Activated T-cell treated with anti-CD3 and anti-CD28 coated beads, Interleukin-2, amount 50 U/mL, for 24 hours (primary cell): ENCODE data around the gene NKX2-4.
A peak's percentile ranks its signal among the peaks of the same experiment; 100 is the strongest.

Experiments used
- DNase-seq: peaks from one replicate; pipeline ENCODE4 v3.0.0-alpha.2; 2020
- H3K27ac Mint-ChIP-seq: 2 replicates; pipeline ENCODE4 v1.8.0; 2020; ENCODE audit warnings: mild to moderate bottlenecking, mixed read lengths
- H3K27me3 Mint-ChIP-seq: 2 replicates; pipeline ENCODE4 v1.8.0; 2020; ENCODE audit warnings: mixed read lengths
- H3K36me3 Mint-ChIP-seq: 2 replicates; pipeline ENCODE4 v1.8.0; 2020; ENCODE audit warnings: low read depth, mixed read lengths
- H3K4me1 Mint-ChIP-seq: 2 replicates; pipeline ENCODE4 v1.8.0; 2020; ENCODE audit warnings: low read depth, mixed read lengths
- H3K4me3 Mint-ChIP-seq: 2 replicates; pipeline ENCODE4 v1.8.0; 2020; ENCODE audit warnings: mild to moderate bottlenecking, moderate library complexity, mixed read lengths
- H3K9me3 Mint-ChIP-seq: 2 replicates; pipeline ENCODE4 v1.8.0; 2020; ENCODE audit warnings: mixed read lengths

Gene NKX2-4

GRCh38 chr20:21358737-21359136 lies 38.6 kb downstream of the NKX2-4 start:
- Mint-ChIP-seq H3K4me1 (peaks cover 13% of the 10 kb centered on the region), H3K27ac (no peak overlapping the region), H3K9me3 (no peaks in the 10 kb centered on the region), H3K27me3 (no peaks in the 10 kb centered on the region), H3K36me3 (peaks cover 93% of the 10 kb centered on the region), H3K4me3 (no peak overlapping the region)
- no peak for DNase-seq

DNA sequence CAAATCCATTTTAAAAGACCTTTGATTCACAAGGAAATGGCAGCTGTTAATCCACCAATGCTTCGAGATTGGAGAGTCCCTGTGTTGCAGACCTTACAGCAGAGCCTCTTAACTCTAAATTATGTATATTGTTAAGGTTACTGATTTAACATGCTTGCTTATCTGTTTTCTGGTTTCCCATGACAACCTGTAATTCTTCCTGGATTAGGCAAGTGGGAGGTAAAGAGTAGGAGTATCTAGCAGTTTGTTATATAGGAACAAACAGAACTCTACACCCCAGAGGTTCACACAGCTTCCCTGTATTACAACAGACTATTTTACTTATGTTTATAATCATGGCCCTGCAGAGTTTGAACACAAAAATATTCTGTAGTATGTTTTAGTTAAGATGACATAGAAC lies 39.5 kb downstream of the NKX2-4 start:
- H3K4me1 Mint-ChIP-seq: peaks cover 13% of the 10 kb centered on the region
- no peak overlapping the region for H3K27ac Mint-ChIP-seq
- H3K36me3 Mint-ChIP-seq: peaks cover 89% of the 10 kb centered on the region
- H3K4me3 Mint-ChIP-seq: no peak overlapping the region
- DNase-seq: no peak
- no peaks in the 10 kb centered on the region for H3K27me3 Mint-ChIP-seq
- H3K9me3 Mint-ChIP-seq: no peaks in the 10 kb centered on the region

DNA sequence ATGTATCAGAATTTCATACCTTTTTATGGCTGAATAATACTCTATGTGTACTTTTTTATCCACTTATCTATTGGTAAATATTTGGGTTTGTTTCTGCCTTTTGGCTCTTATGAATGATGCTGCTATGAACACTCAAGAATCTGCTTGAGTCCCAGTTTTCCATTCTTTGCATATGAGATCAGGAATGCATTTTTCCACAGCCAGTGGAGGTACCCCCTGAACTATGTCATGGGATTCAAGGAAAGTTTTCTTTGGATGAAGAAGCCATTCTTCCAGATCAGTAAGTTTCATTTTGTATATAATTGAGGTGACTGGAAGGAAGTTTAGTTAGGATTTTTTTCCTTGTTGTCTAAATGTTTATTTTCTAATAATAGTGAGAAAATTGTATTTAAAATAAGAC lies 40.9 kb downstream of the NKX2-4 start:
- no peaks in the 10 kb centered on the region for H3K27me3 Mint-ChIP-seq
- peak overlapping the region; percentile 22 for H3K27ac Mint-ChIP-seq
- no peak overlapping the region for H3K4me3 Mint-ChIP-seq
- H3K9me3 Mint-ChIP-seq: no peaks in the 10 kb centered on the region
- no peak for DNase-seq
- H3K4me1 Mint-ChIP-seq: peaks cover 12% of the 10 kb centered on the region
- peaks cover 83% of the 10 kb centered on the region for H3K36me3 Mint-ChIP-seq

GRCh38 chr20:21355981-21356380 lies 41.3 kb downstream of the NKX2-4 start:
- Mint-ChIP-seq H3K9me3 (no peaks in the 10 kb centered on the region), H3K27ac (no peak overlapping the region), H3K4me3 (no peak overlapping the region), H3K36me3 (peaks cover 83% of the 10 kb centered on the region), H3K27me3 (no peaks in the 10 kb centered on the region), H3K4me1 (peaks cover 9% of the 10 kb centered on the region)
- no peak for DNase-seq

DNA sequence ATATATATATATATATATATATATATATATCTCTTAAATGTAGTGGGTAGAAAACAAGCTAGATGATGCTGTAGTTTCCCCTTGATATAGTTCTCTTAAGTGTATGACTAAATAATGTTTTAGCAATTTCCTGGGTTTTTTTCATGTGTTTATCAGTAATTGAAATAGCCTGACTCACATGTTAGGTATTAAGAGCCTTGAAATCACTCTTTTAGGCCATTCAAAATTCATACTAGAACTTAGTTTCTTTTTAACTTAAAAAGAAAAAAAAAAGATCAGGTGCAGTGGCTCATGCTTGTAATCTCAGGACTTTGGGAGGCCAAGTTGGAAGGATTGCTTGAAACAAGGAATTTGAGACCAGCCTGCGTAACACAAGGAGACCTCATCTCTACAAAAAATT lies 44.1 kb downstream of the NKX2-4 start:
- no peaks in the 10 kb centered on the region for H3K4me1 Mint-ChIP-seq
- H3K36me3 Mint-ChIP-seq: peaks cover 80% of the 10 kb centered on the region
- H3K27ac Mint-ChIP-seq: no peak overlapping the region
- no peaks in the 10 kb centered on the region for H3K9me3 Mint-ChIP-seq
- no peaks in the 10 kb centered on the region for H3K27me3 Mint-ChIP-seq
- no peak overlapping the region for H3K4me3 Mint-ChIP-seq
- DNase-seq: no peak

DNA sequence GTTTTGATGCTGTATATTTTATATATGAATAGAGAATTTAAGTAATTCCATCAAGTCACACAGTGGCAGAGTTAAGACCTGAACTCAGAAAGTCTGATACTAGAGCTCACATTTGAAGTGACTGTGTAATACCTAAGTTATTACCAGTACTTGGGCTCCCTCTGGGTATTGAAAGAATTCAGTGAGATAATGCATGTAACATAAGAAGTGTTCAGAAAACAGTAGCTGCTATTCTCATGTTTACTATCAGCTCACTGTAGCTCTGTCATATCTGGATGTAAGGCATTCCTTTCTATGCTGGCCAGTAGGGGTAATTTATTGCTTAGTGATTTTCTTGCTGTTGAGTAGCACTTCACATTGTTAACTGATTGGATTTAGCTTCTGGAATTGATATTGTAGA lies 44.6 kb downstream of the NKX2-4 start:
- Mint-ChIP-seq H3K9me3 (no peaks in the 10 kb centered on the region), H3K4me1 (no peaks in the 10 kb centered on the region), H3K4me3 (no peak overlapping the region), H3K27me3 (no peaks in the 10 kb centered on the region), H3K36me3 (peaks cover 80% of the 10 kb centered on the region), H3K27ac (no peak overlapping the region)
- DNase-seq: no peak
